Panc1 (cell line): ENCODE results near the gene GATC. TPM values are rescaled to one million over a fixed set of nuclear protein-coding genes. Genes with fewer than 3 reads are reported as not detected.

Experiments used
- ATAC-seq: fragments of 200-7000 bp; cut with Tn5 transposase; 2 replicates; pipeline ENCODE4 v1.9.1; 2020; ENCODE audit warnings: mild to moderate bottlenecking, moderate library complexity
- BruUV-seq: library from RNA; stranded (reverse); fragments of 400-500 nt; replicated peaks from 2 replicates; lab custom pipeline; 2021; lab: Mats Ljungman, UMichigan
- CTCF ChIA-PET: fragments of 300-600 bp; sonication (Branson Sonifier 250); formaldehyde crosslinking; loops from one replicate; lab custom pipeline; 2022; ENCODE audit warnings: antibody characterized with exemption; lab: Charles Lee
- POLR2A ChIA-PET: fragments of 300-600 bp; sonication (Branson Sonifier 250); formaldehyde crosslinking; loops from one replicate; lab custom pipeline; 2022; ENCODE audit warnings: antibody characterized with exemption; lab: Charles Lee
- DNase-seq: peaks from one replicate; pipeline ENCODE4 v3.0.0-alpha.2; 2010; ENCODE audit warnings: low read depth, low spot score
- H3K27ac ChIP-seq: 2 replicates; pipeline ENCODE4 v1.5.1; 2011; ENCODE audit warnings: mild to moderate bottlenecking, low read length, inconsistent platforms
- H3K27me3 ChIP-seq: fragments of 200-500 bp; sonication (Bioruptor generic); 2 replicates; pipeline ENCODE4 v1.6.0; 2014; ENCODE audit warnings: low read length, inconsistent platforms; ENCODE audit not compliant: control insufficient read depth, insufficient read depth
- H3K36me3 ChIP-seq: fragments of 200-500 bp; sonication (Bioruptor generic); 2 replicates; pipeline ENCODE4 v1.5.1; 2014; ENCODE audit warnings: inconsistent platforms, mild to moderate bottlenecking, low read length, moderate library complexity; ENCODE audit not compliant: control insufficient read depth, insufficient read depth
- H3K4me1 ChIP-seq: 2 replicates; pipeline ENCODE4 v1.5.1; 2011; ENCODE audit warnings: inconsistent platforms, mild to moderate bottlenecking, low read length, moderate library complexity; ENCODE audit not compliant: control insufficient read depth, insufficient read depth
- H3K4me3 ChIP-seq, 2 experiments: 2 replicates each; pipeline ENCODE4 v1.5.1; 2011 to 2012; ENCODE audit warnings: low read depth in 2 of 2, low read length in 2 of 2, mild to moderate bottlenecking in 2 of 2, inconsistent platforms in 1 of 2, moderate library complexity in 1 of 2
- H3K9me3 ChIP-seq: fragments of 200-500 bp; sonication (Bioruptor generic); 2 replicates; pipeline ENCODE4 v1.5.1; 2014; ENCODE audit warnings: low read depth, mild to moderate bottlenecking, inconsistent platforms, low read length, moderate library complexity; ENCODE audit not compliant: control insufficient read depth, insufficient read depth
- CTCF ChIP-seq: fragments of 450-650 bp; IDR thresholded peaks from 2 replicates; pipeline ENCODE4 v1.5.1; 2017; ENCODE audit warnings: mild to moderate bottlenecking
- POLR2AphosphoS5 ChIP-seq: IDR thresholded peaks from 2 replicates; pipeline ENCODE4 v1.6.1; 2012; ENCODE audit warnings: mild to moderate bottlenecking, low read depth, low read length, moderate library complexity
- REST ChIP-seq, 2 experiments: IDR thresholded peaks; 2 replicates each; pipeline ENCODE4 v1.6.1; 2011 to 2012; ENCODE audit warnings: low read depth in 2 of 2, control low read depth in 1 of 2, low read length in 1 of 2, mild to moderate bottlenecking in 1 of 2, moderate library complexity in 1 of 2; ENCODE audit not compliant: insufficient read depth in 1 of 2
- SIN3A ChIP-seq: IDR thresholded peaks from 2 replicates; pipeline ENCODE4 v1.6.1; 2012; ENCODE audit warnings: low read depth, mild to moderate bottlenecking, low read length, moderate library complexity, borderline replicate concordance; ENCODE audit not compliant: insufficient read depth
- TCF7L2 ChIP-seq: IDR thresholded peaks from 2 replicates; pipeline ENCODE4 v1.6.1; 2011; ENCODE audit warnings: mild to moderate bottlenecking, low read depth, low read length, inconsistent platforms
- in situ Hi-C: cut with HindIII; loops from 2 replicates; pipeline ENCODE4 v1.10.0; 2016; ENCODE audit warnings: low sequenced_read_pairs, low pct_unique_long_range_greater_than_20kb
- intact Hi-C: fragments of 100-400 bp; cut with micrococcal nuclease; formaldehyde crosslinking; loops from one replicate; pipeline ENCODE4 v1.10.0; 2022; ENCODE audit not compliant: unreplicated experiment
- total RNA-seq: library from RNA; stranded (reverse); gene quantifications from one replicate; pipeline ENCODE4 v1.2.1, GENCODE V29; 2021; ENCODE audit not compliant: unreplicated experiment

Gene GATC
- total RNA-seq, 1 experiment from 2014 or later = 34.7 TPM

GRCh38 chr12:120463712-120464111, 17.5 kb downstream of the GATC start:
- H3K36me3 ChIP-seq = peaks cover 58% of the 10 kb centered on the region
- ATAC-seq = no peak

GRCh38 chr12:120465756-120466155, 19.5 kb downstream of the GATC start:
- DNase-seq = no peak
- ChIA-PET CTCF (no interaction called here), POLR2A (no interaction called here)
- H3K9me3 ChIP-seq = no peaks in the 10 kb centered on the region
- H3K4me1 ChIP-seq = peaks cover 20% of the 10 kb centered on the region; the same call in 1 of the 2 replicates
- H3K27ac ChIP-seq = no peak overlapping the region
- TF ChIP-seq REST (IDR thresholded peaks at IDR 0.05; ENCODE audit: insufficient read depth in 1 of 2, low read depth in 2 of 2, low read length in 1 of 2) = no peak
- no peak for TF ChIP-seq CTCF
- TF ChIP-seq SIN3A = no peak
- TF ChIP-seq POLR2AphosphoS5 = no peak
- TF ChIP-seq TCF7L2 = no peak
- peaks cover 51% of the 10 kb centered on the region for H3K36me3 ChIP-seq
- intact Hi-C loops = no loop called here
- no peaks in the 10 kb centered on the region for H3K27me3 ChIP-seq
- H3K4me3 ChIP-seq = no peak overlapping the region
- in situ Hi-C loops = no loop called here
- no TSS peak for BruUV-seq
- no peak for ATAC-seq

More at GRCh38 chr12:120463712-120464111, 17.5 kb downstream of the GATC start:
- H3K4me3 ChIP-seq = no peak overlapping the region
- CTCF ChIA-PET = no interaction called here
- in situ Hi-C loops = no loop called here
- intact Hi-C loops = no loop called here
- no TSS peak for BruUV-seq
- no peak for DNase-seq
- H3K4me1 ChIP-seq = peaks cover 20% of the 10 kb centered on the region; the same call in 1 of the 2 replicates
- no peak overlapping the region for H3K27ac ChIP-seq
- no peaks in the 10 kb centered on the region for H3K9me3 ChIP-seq
- TF ChIP-seq TCF7L2 (no peak), POLR2AphosphoS5 (0 out of 2 replicates have a peak, but pooled peaks have one; percentile 41), CTCF (no peak), REST (IDR thresholded peaks at IDR 0.05; ENCODE audit: insufficient read depth in 1 of 2, low read depth in 2 of 2, low read length in 1 of 2) (no peak), SIN3A (no peak)
- H3K27me3 ChIP-seq = no peaks in the 10 kb centered on the region
- POLR2A ChIA-PET = no interaction called here
